ENCODE results near the gene CEACAM21.
A peak's percentile ranks its signal among the peaks of the same experiment; 100 is the strongest.

CEACAM21 gene

GRCh38 chr19:41587101-41587837, 11.3 kb downstream of the CEACAM21 start:
- DNase-seq, result no peak

GRCh38 chr19:41587838-41588210, 11.9 kb downstream of the CEACAM21 start:
- no peak for DNase-seq

GRCh38 chr19:41588497-41589209, 12.7 kb downstream of the CEACAM21 start:
- DNase-seq, result peak; percentile 28

GRCh38 chr19:41589371-41589770, 13.4 kb downstream of the CEACAM21 start:
- no peak for DNase-seq

- no peak for DNase-seq
Measured at GRCh38 chr19:41590936-41591335, 15.0 kb downstream of the CEACAM21 start.

GRCh38 chr19:41591951-41592562, 16.1 kb downstream of the CEACAM21 start:
- DNase-seq, result no peak

- DNase-seq, result peak; percentile 65
Measured at GRCh38 chr19:41595258-41595889, 19.4 kb downstream of the CEACAM21 start.

- DNase-seq, result no peak
Measured at GRCh38 chr19:41595890-41596280, 19.9 kb downstream of the CEACAM21 start.

GRCh38 chr19:41597600-41598041, 21.7 kb downstream of the CEACAM21 start:
- peak; percentile 70 for DNase-seq

- DNase-seq, result no peak
Measured at GRCh38 chr19:41599175-41599966, 23.4 kb downstream of the CEACAM21 start.

- DNase-seq, result no peak
Measured at GRCh38 chr19:41601771-41602170, 25.8 kb downstream of the CEACAM21 start.

GRCh38 chr19:41604831-41605230, 28.9 kb downstream of the CEACAM21 start:
- no peak for DNase-seq

GRCh38 chr19:41606215-41606837, 30.4 kb downstream of the CEACAM21 start:
- no peak for DNase-seq

- DNase-seq, result no peak
Measured at GRCh38 chr19:41607668-41608067, 31.7 kb downstream of the CEACAM21 start.

- DNase-seq, result no peak
Measured at GRCh38 chr19:41610789-41611188, 34.8 kb downstream of the CEACAM21 start.

- DNase-seq, result no peak
Measured at GRCh38 chr19:41612483-41612882, 36.5 kb downstream of the CEACAM21 start.

- no peak for DNase-seq
Measured at GRCh38 chr19:41615207-41615606, 39.2 kb downstream of the CEACAM21 start.

- no peak for DNase-seq
Measured at GRCh38 chr19:41616792-41617621, 41.0 kb downstream of the CEACAM21 start.

- DNase-seq, result no peak
Measured at GRCh38 chr19:41617941-41618730, 42.2 kb downstream of the CEACAM21 start.

GRCh38 chr19:41619018-41619556, 43.1 kb downstream of the CEACAM21 start:
- DNase-seq, result no peak

Data from activated CD4-positive, alpha-beta T cell treated with anti-CD3 and anti-CD28 coated beads, Interleukin-2, amount 50 U/mL, for 1 hour (primary cell).